Rectal smooth muscle tissue (tissue), 1 donor: Measurements from ENCODE around the gene POFUT2.

Experiments used
- H3K27ac ChIP-seq: one replicate; pipeline ENCODE4 v1.7.0; 2013; ENCODE audit warnings: low read depth, low read length, inconsistent platforms
- H3K27me3 ChIP-seq: one replicate; pipeline ENCODE4 v1.7.0; 2013; ENCODE audit warnings: low read length; ENCODE audit not compliant: control insufficient read depth, insufficient read depth
- H3K36me3 ChIP-seq: one replicate; pipeline ENCODE4 v1.7.0; 2013; ENCODE audit warnings: low read length; ENCODE audit not compliant: control insufficient read depth, insufficient read depth
- H3K4me1 ChIP-seq: one replicate; pipeline ENCODE4 v1.7.0; 2013; ENCODE audit warnings: low read length; ENCODE audit not compliant: control insufficient read depth, insufficient read depth
- H3K4me3 ChIP-seq: one replicate; pipeline ENCODE4 v1.7.0; 2013; ENCODE audit warnings: low read length
- H3K9ac ChIP-seq: one replicate; pipeline ENCODE4 v1.7.0; 2013; ENCODE audit warnings: low read length

POFUT2 gene

DNA sequence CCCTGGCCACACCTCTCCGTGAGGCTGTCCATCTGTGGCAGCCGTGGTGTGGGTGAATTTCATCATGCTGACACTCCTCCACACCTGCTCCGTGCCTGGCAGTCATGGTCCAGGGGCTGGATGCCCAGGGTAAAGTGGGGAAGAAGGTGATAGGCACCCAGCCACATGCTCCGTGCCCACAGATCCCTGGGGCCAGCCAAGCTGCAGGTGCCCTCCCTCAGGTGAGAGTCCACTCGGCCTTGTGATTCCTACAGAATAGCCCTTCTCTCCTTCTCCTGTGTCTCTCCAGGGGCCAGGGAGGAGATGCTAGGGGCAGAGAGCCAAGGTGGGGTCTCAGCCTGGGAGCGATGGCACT lies 16.8 kb upstream of the POFUT2 start:
- no peaks in the 10 kb centered on the region for H3K36me3 ChIP-seq
- H3K27me3 ChIP-seq, result peaks cover 3% of the 10 kb centered on the region
- H3K9ac ChIP-seq, result no peak overlapping the region
- no peak overlapping the region for H3K27ac ChIP-seq
- H3K4me3 ChIP-seq, result no peak overlapping the region
- peaks cover 38% of the 10 kb centered on the region for H3K4me1 ChIP-seq

DNA sequence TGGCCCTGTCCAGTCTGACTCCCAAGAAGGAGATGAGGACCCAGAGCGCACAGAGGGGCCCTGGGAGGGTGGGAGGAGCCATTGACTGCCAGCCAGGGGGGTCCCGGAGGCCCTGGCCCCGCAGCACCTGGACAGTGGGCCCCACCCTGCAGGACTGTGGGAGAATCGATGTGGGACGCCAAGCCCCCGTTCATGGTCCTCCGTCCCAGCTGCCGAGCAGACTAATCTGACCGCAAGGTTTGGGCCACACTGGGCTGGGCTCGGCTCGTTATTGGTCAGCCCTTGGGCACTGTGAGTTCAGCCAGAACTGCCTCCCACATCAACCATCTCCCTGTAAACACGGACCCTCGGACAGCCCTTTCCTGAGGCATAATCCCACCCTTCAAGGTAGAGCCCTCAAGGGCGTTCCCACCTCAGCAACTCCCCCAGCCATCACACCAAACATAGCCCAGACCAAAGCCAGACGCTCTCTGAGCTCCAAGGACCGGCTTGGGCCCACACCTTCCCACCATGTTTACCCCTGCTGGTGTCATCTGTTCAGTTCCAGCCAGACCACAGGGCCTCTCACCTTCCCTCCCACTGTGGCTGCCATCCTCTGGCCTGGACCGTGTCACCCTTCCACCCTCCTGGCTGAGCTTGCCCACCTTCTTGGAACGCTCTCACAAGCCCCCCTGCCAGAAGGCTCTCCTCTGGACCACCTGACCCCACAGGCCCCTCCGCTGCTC lies 16.2 kb upstream of the POFUT2 start:
- Histone ChIP-seq H3K4me1 (peaks cover 38% of the 10 kb centered on the region), H3K27ac (no peak overlapping the region), H3K4me3 (no peak overlapping the region), H3K27me3 (peaks cover 3% of the 10 kb centered on the region), H3K9ac (no peak overlapping the region), H3K36me3 (no peaks in the 10 kb centered on the region)

GRCh38 chr21:45303091-45303615 lies 15.5 kb upstream of the POFUT2 start:
- peaks cover 31% of the 10 kb centered on the region for H3K4me1 ChIP-seq
- no peak overlapping the region for H3K9ac ChIP-seq
- no peaks in the 10 kb centered on the region for H3K36me3 ChIP-seq
- H3K4me3 ChIP-seq, result no peak overlapping the region
- H3K27ac ChIP-seq, result peak overlapping the region; percentile 93
- peaks cover 3% of the 10 kb centered on the region for H3K27me3 ChIP-seq

DNA sequence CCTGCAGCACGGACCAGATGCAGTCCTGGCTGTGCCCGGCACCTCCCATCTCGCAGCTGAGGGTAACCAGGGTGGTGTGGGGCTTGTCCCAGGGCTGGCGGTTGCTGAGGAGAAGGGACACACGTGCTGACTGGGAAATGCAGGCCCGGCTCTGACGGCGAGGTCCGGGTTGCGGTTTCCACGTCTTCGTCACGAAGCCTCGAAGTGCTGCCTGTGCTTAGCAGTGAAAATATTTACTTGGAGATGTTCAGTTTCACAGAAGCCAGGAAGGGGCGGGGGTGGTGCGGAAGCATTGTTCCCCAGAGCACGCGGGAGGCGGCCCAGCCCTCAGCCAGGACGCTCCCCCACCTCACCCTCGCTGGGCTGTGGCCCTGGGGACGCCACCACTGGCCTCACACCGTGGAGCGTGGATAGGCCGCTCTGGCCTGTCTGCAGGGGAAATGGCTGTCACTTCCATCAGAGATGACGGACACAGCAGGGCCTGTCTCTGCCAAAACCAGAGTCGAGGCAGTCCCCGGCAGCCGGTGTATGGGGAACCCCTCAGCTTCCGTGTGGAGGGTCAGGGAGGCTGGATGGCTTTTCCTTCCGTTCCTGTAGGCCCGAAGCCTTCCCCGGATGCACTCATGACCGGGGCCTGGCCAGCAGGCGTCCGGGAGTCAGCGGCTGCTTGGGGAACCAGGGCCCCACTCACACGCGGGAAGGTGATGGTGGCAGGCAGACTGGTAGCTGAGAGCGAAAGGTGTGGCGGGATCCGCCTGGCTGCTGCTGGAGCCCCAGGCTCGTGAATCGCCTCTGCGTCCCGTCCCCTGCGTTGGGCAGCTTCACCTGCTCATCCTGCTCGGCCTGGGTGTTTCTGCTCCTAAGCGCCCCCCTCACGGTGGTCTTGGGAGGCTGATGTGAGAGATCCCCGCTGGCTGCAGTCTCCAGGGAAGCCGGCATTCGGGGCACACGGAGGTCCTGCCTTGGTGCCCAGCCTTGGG lies 14.7 kb upstream of the POFUT2 start:
- Histone ChIP-seq H3K36me3 (no peaks in the 10 kb centered on the region), H3K9ac (peak overlapping the region; percentile 38), H3K27ac (peak overlapping the region; percentile 93), H3K4me3 (no peak overlapping the region), H3K27me3 (peaks cover 3% of the 10 kb centered on the region), H3K4me1 (peaks cover 24% of the 10 kb centered on the region)

DNA sequence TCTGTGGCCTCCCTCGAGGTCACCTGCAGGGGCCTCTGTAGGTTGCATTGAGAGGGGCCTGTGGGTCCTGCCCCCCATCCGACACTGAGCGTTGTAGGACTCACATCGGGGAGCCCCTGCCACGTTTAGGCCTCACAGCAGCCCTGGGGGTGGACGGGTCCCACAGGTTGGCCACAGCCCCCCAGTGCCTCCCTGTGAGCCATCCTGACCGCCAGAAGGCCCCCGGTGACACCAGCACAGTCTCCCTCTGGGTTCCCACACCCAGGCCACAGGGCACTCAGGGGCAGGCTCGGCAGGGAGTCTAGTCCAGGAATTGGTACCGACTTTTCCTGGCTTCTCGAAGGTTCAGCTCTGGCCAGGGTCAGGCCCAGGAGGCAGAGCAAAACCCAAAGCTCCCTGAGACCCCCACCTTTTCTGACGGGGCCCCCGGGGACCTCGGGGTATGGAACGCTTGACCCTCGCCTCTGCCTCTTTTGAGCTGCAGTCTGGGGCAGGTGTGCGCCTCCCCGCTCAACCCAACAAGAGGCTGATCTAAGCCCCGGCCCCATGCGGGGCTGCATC lies 13.9 kb upstream of the POFUT2 start:
- Histone ChIP-seq H3K36me3 (no peaks in the 10 kb centered on the region), H3K4me3 (no peak overlapping the region), H3K27me3 (peaks cover 3% of the 10 kb centered on the region), H3K27ac (peak overlapping the region; percentile 93), H3K9ac (no peak overlapping the region), H3K4me1 (peaks cover 18% of the 10 kb centered on the region)

GRCh38 chr21:45300786-45301520 lies 13.3 kb upstream of the POFUT2 start:
- Histone ChIP-seq H3K27me3 (peaks cover 3% of the 10 kb centered on the region), H3K4me3 (no peak overlapping the region), H3K4me1 (peaks cover 19% of the 10 kb centered on the region), H3K27ac (peak overlapping the region; percentile 93), H3K36me3 (no peaks in the 10 kb centered on the region), H3K9ac (no peak overlapping the region)

- Histone ChIP-seq H3K27me3 (peaks cover 3% of the 10 kb centered on the region), H3K36me3 (no peaks in the 10 kb centered on the region), H3K4me3 (no peak overlapping the region), H3K27ac (no peak overlapping the region), H3K9ac (no peak overlapping the region), H3K4me1 (peaks cover 28% of the 10 kb centered on the region)
These were observed 12.4 kb upstream of the POFUT2 start for GRCh38 chr21:45299864-45300785.

DNA sequence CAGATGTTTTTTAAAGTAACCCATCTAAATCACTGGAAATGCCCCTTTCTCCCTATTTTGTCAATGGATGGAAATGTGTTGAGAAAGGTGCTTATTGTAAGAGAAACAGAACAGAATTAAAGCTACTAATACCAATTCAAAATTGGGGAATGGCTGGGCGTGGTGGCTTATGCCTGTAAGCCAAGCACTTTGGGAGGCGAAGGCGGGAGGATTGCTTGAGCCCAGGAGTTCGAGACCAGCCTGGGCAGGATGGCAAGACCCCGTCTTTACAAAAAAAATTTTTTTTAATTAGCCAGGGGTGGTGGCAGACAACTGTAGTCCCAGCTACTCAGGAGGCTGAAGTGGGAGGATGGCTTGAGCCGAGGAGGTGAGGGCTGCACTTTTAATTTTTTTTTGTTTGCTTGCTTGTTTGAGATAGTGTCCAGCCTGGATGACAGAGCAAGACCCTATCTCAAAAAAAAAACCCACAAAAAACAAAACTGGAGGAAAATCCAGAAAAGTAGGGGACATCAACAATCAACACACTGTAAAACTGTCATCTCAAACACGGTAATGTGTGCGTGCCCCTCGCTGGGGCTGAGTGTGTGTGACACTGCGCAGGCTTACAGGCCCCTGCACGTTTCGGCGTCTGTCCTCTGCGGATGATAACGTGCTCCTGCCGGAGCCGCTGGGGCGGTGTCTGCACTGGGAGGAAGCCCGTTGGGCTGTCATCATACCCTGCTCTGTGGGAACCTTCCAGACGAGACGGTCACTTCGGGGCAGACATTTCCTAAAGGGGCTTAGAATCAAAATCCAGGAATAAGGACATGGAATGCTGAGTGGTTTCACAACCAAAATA lies 11.6 kb upstream of the POFUT2 start:
- Histone ChIP-seq H3K4me3 (no peak overlapping the region), H3K4me1 (peaks cover 34% of the 10 kb centered on the region), H3K9ac (no peak overlapping the region), H3K27ac (no peak overlapping the region), H3K36me3 (no peaks in the 10 kb centered on the region), H3K27me3 (peaks cover 3% of the 10 kb centered on the region)

- Histone ChIP-seq H3K36me3 (no peaks in the 10 kb centered on the region), H3K27me3 (peaks cover 3% of the 10 kb centered on the region), H3K4me1 (peaks cover 47% of the 10 kb centered on the region), H3K4me3 (no peak overlapping the region), H3K27ac (no peak overlapping the region), H3K9ac (no peak overlapping the region)
These were observed 10.2 kb upstream of the POFUT2 start for GRCh38 chr21:45297869-45298268.

- H3K36me3 ChIP-seq, result no peaks in the 10 kb centered on the region
- H3K9ac ChIP-seq, result no peak overlapping the region
- no peak overlapping the region for H3K4me3 ChIP-seq
- peak overlapping the region; percentile 94 for H3K27ac ChIP-seq
- H3K27me3 ChIP-seq, result no peaks in the 10 kb centered on the region
- peaks cover 47% of the 10 kb centered on the region for H3K4me1 ChIP-seq
These were observed 9.6 kb upstream of the POFUT2 start for GRCh38 chr21:45297329-45297728.
